A549 (cell line): ENCODE results near the gene CREB3L1. TPM values are rescaled to one million over a fixed set of nuclear protein-coding genes. Genes with fewer than 3 reads are reported as not detected.

Experiments
- ATAC-seq, 2 experiments: fragments of 200-7000 bp in 1 of 2; fragments of >200 bp in 1 of 2; cut with Nextera tagmentation in 1 of 2; cut with Tn5 transposase in 1 of 2; 3 replicates each; pipeline versions ENCODE4 v1.8.0 to v1.9.1; 2018 to 2020; ENCODE audit warnings: mild to moderate bottlenecking in 1 of 2, moderate library complexity in 1 of 2
- CTCF ChIA-PET: fragments of 300-600 bp; sonication (Branson Sonifier 250); formaldehyde crosslinking; extraction: SDS; loops from one replicate; lab custom pipeline; 2021; ENCODE audit warnings: antibody characterized with exemption, inconsistent platforms; lab: Yijun Ruan, JAX
- POLR2A ChIA-PET: fragments of 350-600 bp; formaldehyde crosslinking; extraction: SDS; loops from one replicate; lab custom pipeline; 2021; ENCODE audit warnings: antibody characterized with exemption, inconsistent platforms; lab: Yijun Ruan, JAX
- DNase-seq, 2 experiments: peaks; one replicate each; pipeline versions ENCODE4 v3.0.0 to v3.0.0-alpha.2; 2011 to 2016; ENCODE audit warnings: low read depth in 1 of 2, low spot score in 1 of 2
- FAIRE-seq: peaks from 2 replicates; lab custom pipeline; 2011; peaks lifted over from hg19 to GRCh38; lab: Jason Lieb, UNC
- H3K27ac ChIP-seq, 2 experiments: fragments of >200 bp; sonication (Bioruptor Twin); formaldehyde crosslinking; 3 replicates each; pipeline ENCODE4 v1.5.1; 2016 to 2017
- H3K4me1 ChIP-seq: fragments of >200 bp; sonication (Bioruptor Twin); formaldehyde crosslinking; 3 replicates; pipeline ENCODE4 v1.6.1; 2016
- H3K4me2 ChIP-seq: fragments of >200 bp; sonication (Bioruptor Twin); formaldehyde crosslinking; 3 replicates; pipeline ENCODE4 v1.6.1; 2016
- H3K4me3 ChIP-seq: fragments of >200 bp; sonication (Bioruptor Twin); formaldehyde crosslinking; 3 replicates; pipeline ENCODE4 v1.5.1; 2016
- H3K9me3 ChIP-seq: fragments of >200 bp; sonication (Bioruptor Twin); formaldehyde crosslinking; 3 replicates; pipeline ENCODE4 v1.6.1; 2016
- CEBPB ChIP-seq, 2 experiments: fragments of >200 bp in 1 of 2; sonication (Bioruptor Twin) in 1 of 2; formaldehyde crosslinking in 1 of 2; IDR thresholded peaks; 2 replicates each; pipeline ENCODE4 v1.6.1; 2012 to 2016
- EHF ChIP-seq: fragments of 250-450 bp; sonication (Bioruptor Pico); IDR thresholded peaks from 2 replicates; pipeline ENCODE4 v1.5.0; 2020; ENCODE audit warnings: mild to moderate bottlenecking
- EHMT2 ChIP-seq: fragments of 200-600 bp; sonication (generic); IDR thresholded peaks from 2 replicates; pipeline ENCODE4 v1.6.1; 2016; ENCODE audit warnings: antibody characterized with exemption, low read depth, mild to moderate bottlenecking, moderate library complexity
- EP300 ChIP-seq, 2 experiments: fragments of >200 bp; sonication (Bioruptor Twin); formaldehyde crosslinking; IDR thresholded peaks; 2 replicates in 1 of 2; 3 replicates in 1 of 2; pipeline ENCODE4 v1.6.1; 2016 to 2017
- FOSB ChIP-seq: fragments of 250-450 bp; sonication (Bioruptor Pico); IDR thresholded peaks from 2 replicates; pipeline ENCODE4 v1.5.0; 2020; ENCODE audit warnings: mild to moderate bottlenecking, moderate library complexity
- GATA3 ChIP-seq: IDR thresholded peaks from 2 replicates; pipeline ENCODE4 v1.6.1; 2012; ENCODE audit warnings: borderline replicate concordance
- JUN ChIP-seq, 2 experiments: fragments of >200 bp; sonication (Bioruptor Twin); formaldehyde crosslinking; IDR thresholded peaks; 2 replicates in 1 of 2; 3 replicates in 1 of 2; pipeline ENCODE4 v1.6.1; 2016 to 2017
- KDM5A ChIP-seq: fragments of 200-600 bp; sonication (generic); IDR thresholded peaks from 2 replicates; pipeline ENCODE4 v1.6.1; 2016; ENCODE audit warnings: antibody characterized with exemption, mild to moderate bottlenecking
- MAZ ChIP-seq: fragments of 150-350 bp; IDR thresholded peaks from 2 replicates; pipeline ENCODE4 v1.6.1; 2014; ENCODE audit warnings: antibody characterized with exemption, low read depth, low read length, borderline replicate concordance
- PHF8 ChIP-seq: fragments of 200-600 bp; sonication (generic); IDR thresholded peaks from 2 replicates; pipeline ENCODE4 v1.6.1; 2016; ENCODE audit warnings: low read depth, mild to moderate bottlenecking, antibody characterized with exemption, moderate library complexity, borderline replicate concordance
- POLR2A ChIP-seq: IDR thresholded peaks from 2 replicates; pipeline ENCODE4 v1.6.1; 2012; ENCODE audit warnings: mild to moderate bottlenecking, low read length
- RAD21 ChIP-seq, 2 experiments: fragments of >200 bp in 1 of 2; sonication (Bioruptor Twin) in 1 of 2; formaldehyde crosslinking in 1 of 2; IDR thresholded peaks in 1 of 2; conservative IDR thresholded peaks in 1 of 2; 2 replicates in 1 of 2; 3 replicates in 1 of 2; pipeline ENCODE4 v1.6.1; 2012 to 2018; ENCODE audit warnings: inconsistent platforms in 1 of 2
- RCOR1 ChIP-seq: fragments of 150-350 bp; IDR thresholded peaks from 2 replicates; pipeline ENCODE4 v1.6.1; 2014; ENCODE audit warnings: antibody characterized with exemption, low read length, low read depth
- SMC3 ChIP-seq: fragments of >200 bp; sonication (Bioruptor Twin); formaldehyde crosslinking; IDR thresholded peaks from 3 replicates; pipeline ENCODE4 v1.6.1; 2018; ENCODE audit warnings: inconsistent platforms
- SREBF2 ChIP-seq: fragments of 450-650 bp; IDR thresholded peaks from 2 replicates; pipeline ENCODE4 v1.6.1; 2014; ENCODE audit warnings: mild to moderate bottlenecking, moderate library complexity
- TP53 ChIP-seq: fragments of 250-450 bp; sonication (Bioruptor Pico); IDR thresholded peaks from 2 replicates; pipeline ENCODE4 v1.5.0; 2021; ENCODE audit warnings: mild to moderate bottlenecking, moderate library complexity
- ZC3H11A ChIP-seq: fragments of 450-650 bp; IDR thresholded peaks from 2 replicates; pipeline ENCODE4 v1.6.1; 2014; ENCODE audit warnings: antibody characterized with exemption, mild to moderate bottlenecking
- WGBS: methylation state at CpG from one replicate; pipeline ENCODE4 v1.1.6; 2017; ENCODE audit errors: missing lambda C conversion rate; 5-methylcytosine and 5-hydroxymethylcytosine counted together
- polyA plus RNA-seq, 4 experiments: library from polyadenylated mRNA; depleted of rRNA in 3 of 4; stranded (reverse); fragments of >200 nt; fragmentation: RNase III in 1 of 4; extraction: RNeasy Plus Mini Kit Qiagen cat#74134 plus additional on column Dnase treatment in 1 of 4; gene quantifications; 2 replicates in 3 of 4; 3 replicates in 1 of 4; pipeline ENCODE4 v1.2.3, GENCODE V29; 2011 to 2017
- TF ChIP-seq, protein P1 (sequence below): fragments of 250-450 bp; sonication (Bioruptor Pico); IDR thresholded peaks from 2 replicates; pipeline ENCODE4 v1.5.0; 2021; ENCODE audit warnings: mild to moderate bottlenecking, moderate library complexity, borderline replicate concordance
- TF ChIP-seq, protein P2 (sequence below): IDR thresholded peaks from 2 replicates; pipeline ENCODE4 v1.6.1; 2012
- TF ChIP-seq, protein P3 (sequence below): fragments of >200 bp; sonication (Bioruptor Twin); formaldehyde crosslinking; IDR thresholded peaks from 3 replicates; pipeline ENCODE4 v1.5.1; 2016
- TF ChIP-seq, protein P4 (sequence below): IDR thresholded peaks from 2 replicates; pipeline ENCODE4 v1.6.1; 2012; ENCODE audit warnings: low read depth, borderline replicate concordance
- TF ChIP-seq, protein P5 (sequence below): fragments of 250-450 bp; sonication (Bioruptor Pico); IDR thresholded peaks from 2 replicates; pipeline ENCODE4 v1.5.0; 2020; ENCODE audit warnings: low read depth, mild to moderate bottlenecking, moderate library complexity
- TF ChIP-seq, protein P6 (sequence below): fragments of >200 bp; sonication (Bioruptor Twin); formaldehyde crosslinking; IDR thresholded peaks from 3 replicates; pipeline ENCODE4 v1.6.1; 2016

CREB3L1 gene
- polyA plus RNA-seq, 2 of the 4 experiments (the other 2 are of a cell fraction): 0.61 to 2.3 TPM

DNA sequence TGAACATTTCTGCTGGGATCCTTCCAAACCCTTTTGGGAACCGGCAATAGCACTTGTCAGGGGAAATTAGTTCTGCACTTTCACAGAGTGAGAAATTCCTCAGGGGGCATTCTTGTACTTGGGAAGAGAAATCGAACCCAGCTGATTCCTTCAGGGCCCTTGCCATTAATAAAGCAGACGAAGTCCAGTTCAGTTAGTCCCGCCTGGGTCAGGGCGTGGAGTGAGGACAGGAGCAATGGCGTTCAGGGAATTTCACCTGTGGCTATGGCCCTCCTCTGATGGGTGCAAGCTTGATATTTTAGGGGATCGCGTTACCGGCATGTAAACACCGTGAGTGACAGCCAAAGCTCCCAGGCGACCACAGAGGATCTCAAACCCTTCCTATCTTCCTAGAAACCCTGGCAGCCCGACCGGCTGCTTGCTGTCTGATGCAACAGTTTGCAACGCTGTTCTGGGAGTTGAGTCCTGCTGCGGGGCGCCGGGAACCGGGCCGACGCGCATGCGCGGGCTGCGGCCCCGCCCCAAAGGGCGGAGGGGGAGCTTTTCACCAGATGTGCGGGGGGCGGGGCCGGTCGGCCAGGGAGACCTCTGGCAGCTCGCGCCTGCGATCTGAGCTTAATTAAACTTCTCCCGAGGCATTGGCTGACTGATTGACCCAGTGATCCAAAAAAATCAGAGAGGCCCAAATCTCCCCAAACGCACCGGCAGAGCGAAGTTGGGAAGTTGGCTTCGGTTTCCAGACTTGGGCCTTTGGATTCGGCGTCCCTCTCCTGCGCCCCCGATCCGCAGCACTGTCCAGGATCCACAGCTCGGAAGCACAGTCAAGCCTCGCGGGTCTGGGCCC lies 34.3 kb upstream of the CREB3L1 start:
- H3K27ac ChIP-seq: peak overlapping the region; percentile 95 to 99
- peaks cover 47% of the 10 kb centered on the region for H3K4me1 ChIP-seq
- POLR2A ChIA-PET: interaction anchor here (0.5 to 2.1 kb wide), 29 partner anchors 11 to 720 kb away, joined by 3 to 32 read pairs (median 4); partner anchors contain the start of genes CHRM4, CREB3L1, CRY2 and DGKZ
- CTCF ChIA-PET: interaction anchor here (0.6 to 17.1 kb wide), 17 partner anchors 11 to 292 kb away, joined by 3 to 872 read pairs (median 4); partner anchors contain the start of genes CREB3L1 and DGKZ
- H3K4me3 ChIP-seq: peak overlapping the region; percentile 45
- 5% methylated on average over 23 of the region's 46 CpGs for WGBS
- TF ChIP-seq EP300 (IDR thresholded peaks at IDR 0.05): peak in 1 of 2 experiments; percentile 43; a peak in 1 of 5 replicates
- 0 out of 3 replicates have a peak, but pooled peaks have one; percentile 16 for TF ChIP-seq SMC3
- TF ChIP-seq, protein P1, sequence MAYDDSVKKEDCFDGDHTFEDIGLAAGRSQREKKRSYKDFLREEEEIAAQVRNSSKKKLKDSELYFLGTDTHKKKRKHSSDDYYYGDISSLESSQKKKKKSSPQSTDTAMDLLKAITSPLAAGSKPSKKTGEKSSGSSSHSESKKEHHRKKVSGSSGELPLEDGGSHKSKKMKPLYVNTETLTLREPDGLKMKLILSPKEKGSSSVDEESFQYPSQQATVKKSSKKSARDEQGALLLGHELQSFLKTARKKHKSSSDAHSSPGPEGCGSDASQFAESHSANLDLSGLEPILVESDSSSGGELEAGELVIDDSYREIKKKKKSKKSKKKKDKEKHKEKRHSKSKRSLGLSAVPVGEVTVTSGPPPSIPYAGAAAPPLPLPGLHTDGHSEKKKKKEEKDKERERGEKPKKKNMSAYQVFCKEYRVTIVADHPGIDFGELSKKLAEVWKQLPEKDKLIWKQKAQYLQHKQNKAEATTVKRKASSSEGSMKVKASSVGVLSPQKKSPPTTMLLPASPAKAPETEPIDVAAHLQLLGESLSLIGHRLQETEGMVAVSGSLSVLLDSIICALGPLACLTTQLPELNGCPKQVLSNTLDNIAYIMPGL (CRISPR knock-in tag): no peak
- TF ChIP-seq, protein P2, sequence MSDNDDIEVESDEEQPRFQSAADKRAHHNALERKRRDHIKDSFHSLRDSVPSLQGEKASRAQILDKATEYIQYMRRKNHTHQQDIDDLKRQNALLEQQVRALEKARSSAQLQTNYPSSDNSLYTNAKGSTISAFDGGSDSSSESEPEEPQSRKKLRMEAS: peak; percentile 69
- TF ChIP-seq, protein P3, sequence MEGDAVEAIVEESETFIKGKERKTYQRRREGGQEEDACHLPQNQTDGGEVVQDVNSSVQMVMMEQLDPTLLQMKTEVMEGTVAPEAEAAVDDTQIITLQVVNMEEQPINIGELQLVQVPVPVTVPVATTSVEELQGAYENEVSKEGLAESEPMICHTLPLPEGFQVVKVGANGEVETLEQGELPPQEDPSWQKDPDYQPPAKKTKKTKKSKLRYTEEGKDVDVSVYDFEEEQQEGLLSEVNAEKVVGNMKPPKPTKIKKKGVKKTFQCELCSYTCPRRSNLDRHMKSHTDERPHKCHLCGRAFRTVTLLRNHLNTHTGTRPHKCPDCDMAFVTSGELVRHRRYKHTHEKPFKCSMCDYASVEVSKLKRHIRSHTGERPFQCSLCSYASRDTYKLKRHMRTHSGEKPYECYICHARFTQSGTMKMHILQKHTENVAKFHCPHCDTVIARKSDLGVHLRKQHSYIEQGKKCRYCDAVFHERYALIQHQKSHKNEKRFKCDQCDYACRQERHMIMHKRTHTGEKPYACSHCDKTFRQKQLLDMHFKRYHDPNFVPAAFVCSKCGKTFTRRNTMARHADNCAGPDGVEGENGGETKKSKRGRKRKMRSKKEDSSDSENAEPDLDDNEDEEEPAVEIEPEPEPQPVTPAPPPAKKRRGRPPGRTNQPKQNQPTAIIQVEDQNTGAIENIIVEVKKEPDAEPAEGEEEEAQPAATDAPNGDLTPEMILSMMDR: no peak
- TF ChIP-seq KDM5A: no peak
- TF ChIP-seq, protein P4, sequence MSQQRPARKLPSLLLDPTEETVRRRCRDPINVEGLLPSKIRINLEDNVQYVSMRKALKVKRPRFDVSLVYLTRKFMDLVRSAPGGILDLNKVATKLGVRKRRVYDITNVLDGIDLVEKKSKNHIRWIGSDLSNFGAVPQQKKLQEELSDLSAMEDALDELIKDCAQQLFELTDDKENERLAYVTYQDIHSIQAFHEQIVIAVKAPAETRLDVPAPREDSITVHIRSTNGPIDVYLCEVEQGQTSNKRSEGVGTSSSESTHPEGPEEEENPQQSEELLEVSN: peak; percentile 1
- TF ChIP-seq RAD21 (conservative IDR thresholded peaks at IDR 0.05 in 1 of 2, IDR thresholded peaks at IDR 0.05 in 1 of 2): no peak; a peak in 1 of 5 replicates
- TF ChIP-seq, protein P5, sequence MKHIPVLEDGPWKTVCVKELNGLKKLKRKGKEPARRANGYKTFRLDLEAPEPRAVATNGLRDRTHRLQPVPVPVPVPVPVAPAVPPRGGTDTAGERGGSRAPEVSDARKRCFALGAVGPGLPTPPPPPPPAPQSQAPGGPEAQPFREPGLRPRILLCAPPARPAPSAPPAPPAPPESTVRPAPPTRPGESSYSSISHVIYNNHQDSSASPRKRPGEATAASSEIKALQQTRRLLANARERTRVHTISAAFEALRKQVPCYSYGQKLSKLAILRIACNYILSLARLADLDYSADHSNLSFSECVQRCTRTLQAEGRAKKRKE (CRISPR knock-in tag): no peak
- TF ChIP-seq JUN (IDR thresholded peaks at IDR 0.05): peak; percentile 82 to 96
- TF ChIP-seq SREBF2: no peak
- no peak; the same call in 1 of the 2 replicates for TF ChIP-seq GATA3
- peak; percentile 51; the same call in 1 of the 2 replicates for TF ChIP-seq PHF8
- TF ChIP-seq FOSB (CRISPR knock-in tag): no peak
- TF ChIP-seq ZC3H11A: no peak
- peak; percentile 75 for TF ChIP-seq POLR2A
- TF ChIP-seq RCOR1: no peak
- TF ChIP-seq, protein P6, sequence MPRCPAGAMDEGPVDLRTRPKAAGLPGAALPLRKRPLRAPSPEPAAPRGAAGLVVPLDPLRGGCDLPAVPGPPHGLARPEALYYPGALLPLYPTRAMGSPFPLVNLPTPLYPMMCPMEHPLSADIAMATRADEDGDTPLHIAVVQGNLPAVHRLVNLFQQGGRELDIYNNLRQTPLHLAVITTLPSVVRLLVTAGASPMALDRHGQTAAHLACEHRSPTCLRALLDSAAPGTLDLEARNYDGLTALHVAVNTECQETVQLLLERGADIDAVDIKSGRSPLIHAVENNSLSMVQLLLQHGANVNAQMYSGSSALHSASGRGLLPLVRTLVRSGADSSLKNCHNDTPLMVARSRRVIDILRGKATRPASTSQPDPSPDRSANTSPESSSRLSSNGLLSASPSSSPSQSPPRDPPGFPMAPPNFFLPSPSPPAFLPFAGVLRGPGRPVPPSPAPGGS: peak; percentile 83
- TF ChIP-seq EHMT2: no peak
- peak; percentile 59; the same call in 1 of the 2 replicates for TF ChIP-seq TP53
- TF ChIP-seq MAZ: peak; percentile 16; the same call in 1 of the 2 replicates
- no peak for TF ChIP-seq EHF (CRISPR knock-in tag)
- peak; percentile 94 to 96 for TF ChIP-seq CEBPB (IDR thresholded peaks at IDR 0.05)
- H3K4me2 ChIP-seq: peak overlapping the region; percentile 91
- peak; percentile 64 to 74 for ATAC-seq
- no peak for FAIRE-seq
- no peaks in the 10 kb centered on the region for H3K9me3 ChIP-seq
- DNase-seq: peak; percentile 90 to 94
